GM19099 (cell line): ENCODE data around the gene TMEM35A.

Experiments used
- POLR2A ChIP-seq: IDR thresholded peaks from 3 replicates; pipeline ENCODE4 v1.6.1; 2011; ENCODE audit warnings: low read depth; ENCODE audit not compliant: insufficient read length; ENCODE audit errors: extremely low read depth

TMEM35A gene

DNA sequence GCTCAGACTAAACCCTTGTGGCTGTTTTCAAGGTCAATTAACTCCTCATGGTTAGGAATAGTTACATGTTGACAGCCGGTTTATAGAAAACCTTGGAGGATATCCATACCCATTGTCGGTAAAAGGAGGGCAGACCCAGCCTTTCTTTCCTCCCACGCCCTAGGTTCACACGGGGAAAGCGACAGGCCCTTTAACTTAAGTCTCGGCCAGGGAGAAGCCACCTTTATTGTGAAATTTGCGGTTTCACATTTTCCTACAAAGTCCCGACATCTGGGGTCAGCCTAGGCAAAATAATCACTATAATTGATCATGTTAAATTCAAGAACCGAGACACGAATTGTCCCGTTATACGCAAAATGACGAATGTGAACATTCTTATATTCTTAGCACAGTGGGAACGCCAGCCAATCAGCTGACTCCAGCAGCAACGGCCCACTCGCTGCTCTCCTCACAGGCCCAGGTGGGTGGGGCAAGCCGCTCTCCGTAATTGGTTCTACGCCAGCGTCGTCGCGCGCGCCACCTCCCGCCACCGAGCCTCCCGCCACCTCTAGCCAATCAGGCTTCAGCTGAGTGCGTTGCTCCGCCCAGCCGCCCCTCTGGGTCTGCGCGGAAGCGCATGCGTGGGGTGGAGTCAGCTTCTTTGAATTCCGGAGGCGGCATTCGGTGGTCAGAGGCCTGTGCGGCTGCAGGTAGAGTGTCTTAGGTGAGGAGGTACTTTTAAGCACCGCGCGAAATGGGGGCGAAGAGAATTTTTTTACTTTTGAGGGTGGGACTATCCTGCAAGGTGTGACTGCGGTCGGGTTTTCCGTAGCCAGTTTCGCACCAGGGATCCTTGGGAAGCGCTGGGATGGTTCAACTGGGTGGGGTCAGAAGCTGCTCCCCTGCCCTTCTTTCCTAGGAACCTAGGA lies 19.1 kb downstream of the TMEM35A start, which contains the start of gene CENPI:
CENPI (plus strand) TSS at position 659 of the 908 bp plus-strand sequence. CDS start 2,867 bp downstream, outside the sequence.
- TF ChIP-seq POLR2A, result peak; percentile 60

GRCh38 chrX:101108284-101108683 lies 29.6 kb downstream of the TMEM35A start:
- TF ChIP-seq POLR2A, result no peak

GRCh38 chrX:101117701-101118100 lies 39.0 kb downstream of the TMEM35A start:
- TF ChIP-seq POLR2A, result no peak

DNA sequence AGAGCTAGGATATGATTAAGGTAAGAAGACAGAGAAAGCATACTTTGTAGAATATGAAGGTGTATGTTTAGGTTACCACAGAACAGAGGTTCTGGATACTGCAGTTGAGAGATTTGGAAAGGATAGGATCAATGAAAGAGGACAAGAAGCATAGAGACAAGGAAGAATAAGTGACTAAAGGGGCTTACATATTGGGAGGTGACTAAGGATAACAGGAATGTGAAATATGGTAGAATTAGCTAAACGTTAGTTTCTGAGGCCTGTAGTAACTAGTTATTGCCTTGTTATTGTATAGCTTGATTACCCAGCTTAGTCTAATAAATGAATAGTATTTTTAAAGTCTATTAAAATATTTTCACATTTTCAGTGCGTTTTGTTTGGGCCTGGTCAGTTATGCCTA lies 57.6 kb downstream of the TMEM35A start:
- no peak for TF ChIP-seq POLR2A
